K562 (cell line): ENCODE results near the gene MYH3. TPM values are rescaled to one million over a fixed set of nuclear protein-coding genes. Genes with fewer than 3 reads are reported as not detected.

ENCODE experiments used
- ATAC-seq: fragments of 200-7000 bp; cut with Tn5 transposase; 3 replicates; pipeline ENCODE4 v1.9.1; 2020; ENCODE audit warnings: moderate library complexity
- BruUV-seq: library from RNA; stranded (reverse); fragments of 400-500 nt; replicated peaks from 2 replicates; lab custom pipeline; 2021; lab: Mats Ljungman, UMichigan
- CTCF ChIA-PET: fragments of 300-600 bp; formaldehyde crosslinking; extraction: SDS; loops from one replicate; lab custom pipeline; 2021; ENCODE audit warnings: low intra/inter-chr PET ratio; lab: Yijun Ruan, JAX
- POLR2A ChIA-PET: fragments of 300-600, 350-650 bp; sonication (Branson Sonifier 250); formaldehyde crosslinking; extraction: SDS; loops from one replicate; lab custom pipeline; 2021; ENCODE audit warnings: antibody characterized with exemption, inconsistent platforms; lab: Yijun Ruan, JAX
- DNase-seq, 4 experiments: peaks; one replicate each; pipeline versions ENCODE4 v3.0.0 to v3.0.0-alpha.2; 2011 to 2018; ENCODE audit warnings: low spot score in 3 of 4, mixed read lengths in 3 of 4; ENCODE audit errors: extremely low read depth in 1 of 4
- FAIRE-seq: peaks from 2 replicates; lab custom pipeline; 2011; peaks lifted over from hg19 to GRCh38; lab: Jason Lieb, UNC
- H2AFZ ChIP-seq: 2 replicates; pipeline ENCODE4 v1.6.0; 2011; ENCODE audit warnings: low read depth, low read length, control low read depth, inconsistent platforms
- H3K27ac ChIP-seq: fragments of 200-600 bp; 3 replicates; pipeline ENCODE4 v1.8.0; 2011; ENCODE audit warnings: low read depth, mild to moderate bottlenecking, control low read depth, inconsistent platforms, low read length, moderate library complexity, mixed read lengths; ENCODE audit errors: extremely low read depth
- H3K27me3 ChIP-seq, 2 experiments: fragments of 300-600 bp in 1 of 2; 2 replicates in 1 of 2; 3 replicates in 1 of 2; pipeline versions ENCODE4 v1.6.0 to v1.8.0; 2011; ENCODE audit warnings: inconsistent platforms in 2 of 2, low read length in 2 of 2, mild to moderate bottlenecking in 1 of 2, mixed read lengths in 1 of 2, moderate library complexity in 1 of 2; ENCODE audit not compliant: control insufficient read depth in 2 of 2, insufficient read depth in 2 of 2
- H3K36me3 ChIP-seq: fragments of 300-600 bp; 3 replicates; pipeline ENCODE4 v1.8.0; 2011; ENCODE audit warnings: mild to moderate bottlenecking, low read length, inconsistent platforms; ENCODE audit not compliant: control insufficient read depth, insufficient read depth
- H3K4me1 ChIP-seq, 2 experiments: fragments of 200-600 bp in 1 of 2; replicated peaks in 1 of 2; 2 replicates in 1 of 2; 3 replicates in 1 of 2; pipeline versions ENCODE4 v1.5.1 to v1.8.0; 2011; ENCODE audit warnings: inconsistent platforms in 2 of 2, low read length in 2 of 2, mild to moderate bottlenecking in 1 of 2, mixed read lengths in 1 of 2, moderate library complexity in 1 of 2; ENCODE audit not compliant: control insufficient read depth in 2 of 2, insufficient read depth in 2 of 2
- H3K4me2 ChIP-seq: 2 replicates; pipeline ENCODE4 v1.6.1; 2011; ENCODE audit warnings: low read length, control low read depth, inconsistent platforms, mixed read lengths; ENCODE audit not compliant: insufficient read depth
- H3K4me3 ChIP-seq: fragments of 200-600 bp; sonication (generic), shearing (Covaris generic); 2 replicates; pipeline ENCODE4 v1.5.1; 2016; ENCODE audit warnings: control low read depth, inconsistent platforms
- H3K79me2 ChIP-seq: fragments of 200-600 bp; 3 replicates; pipeline ENCODE4 v1.8.0; 2011; ENCODE audit warnings: low read length, inconsistent platforms; ENCODE audit not compliant: control insufficient read depth, insufficient read depth
- H3K9ac ChIP-seq, 2 experiments: 2 replicates each; pipeline versions ENCODE4 v1.6.0 to v1.6.1; 2011; ENCODE audit warnings: low read depth in 2 of 2, low read length in 2 of 2, control low read depth in 1 of 2, inconsistent platforms in 1 of 2, mild to moderate bottlenecking in 1 of 2, mixed read lengths in 1 of 2; ENCODE audit not compliant: insufficient read depth in 1 of 2
- H3K9me1 ChIP-seq: one replicate; pipeline ENCODE4 v1.6.0; 2011; ENCODE audit warnings: inconsistent platforms, mild to moderate bottlenecking, low read length, moderate library complexity; ENCODE audit not compliant: control insufficient read depth, insufficient read depth
- H3K9me3 ChIP-seq: replicated peaks from 2 replicates; pipeline ENCODE4 v1.5.1; 2011; ENCODE audit warnings: low read depth, low read length, inconsistent platforms; ENCODE audit not compliant: control insufficient read depth, insufficient read depth
- H4K20me1 ChIP-seq: replicated peaks from 2 replicates; pipeline ENCODE4 v1.6.1; 2011; ENCODE audit warnings: low read length, inconsistent platforms, mixed read lengths; ENCODE audit not compliant: control insufficient read depth, insufficient read depth
- BRF1 ChIP-seq: IDR thresholded peaks from 3 replicates; pipeline ENCODE4 v1.6.1; 2011; ENCODE audit warnings: borderline replicate concordance, mild to moderate bottlenecking; ENCODE audit not compliant: insufficient read length; ENCODE audit errors: extremely low read depth
- CBX8 ChIP-seq: fragments of 200-600 bp; sonication (generic); IDR thresholded peaks from 2 replicates; pipeline ENCODE4 v1.6.1; 2012; ENCODE audit warnings: borderline replicate concordance, mixed run types, low read depth, mild to moderate bottlenecking, moderate library complexity, mixed read lengths, low read length, control low read depth, inconsistent platforms; ENCODE audit not compliant: poor library complexity, severe bottlenecking; ENCODE audit errors: extremely low read depth
- CCAR2 ChIP-seq: fragments of 200-400 bp; formaldehyde crosslinking; IDR thresholded peaks from 2 replicates; pipeline ENCODE4 v1.6.1; 2017; ENCODE audit warnings: mild to moderate bottlenecking, low read depth, low read length
- MCM3 ChIP-seq: fragments of 450-650 bp; IDR thresholded peaks from 2 replicates; pipeline ENCODE4 v1.6.1; 2016
- REST ChIP-seq, 2 experiments: fragments of 450-650 bp; formaldehyde crosslinking in 1 of 2; IDR thresholded peaks; 2 replicates each; pipeline versions ENCODE4 v1.4.0 to v1.6.1; 2014 to 2020; ENCODE audit warnings: mild to moderate bottlenecking in 2 of 2, borderline replicate concordance in 1 of 2, low read depth in 1 of 2
- SMAD4 ChIP-seq: fragments of 250-450 bp; sonication (Bioruptor Pico); conservative IDR thresholded peaks from 2 replicates; pipeline ENCODE4 v1.8.0; 2021; ENCODE audit warnings: inconsistent platforms, mild to moderate bottlenecking, moderate library complexity
- SMARCB1 ChIP-seq: IDR thresholded peaks from 2 replicates; pipeline ENCODE4 v1.6.1; 2011; ENCODE audit warnings: improper control_type of control experiment, low read depth; ENCODE audit not compliant: insufficient read length
- STAT5B ChIP-seq: fragments of 250-450 bp; sonication (Bioruptor Pico); IDR thresholded peaks from 2 replicates; pipeline ENCODE4 v1.8.0; 2021; ENCODE audit warnings: mild to moderate bottlenecking, inconsistent platforms
- ZBTB7A ChIP-seq: IDR thresholded peaks from 2 replicates; pipeline ENCODE4 v1.6.1; 2011; ENCODE audit warnings: low read depth, mild to moderate bottlenecking, low read length, moderate library complexity, borderline replicate concordance; ENCODE audit not compliant: control insufficient read depth
- ZNF707 ChIP-seq: fragments of 250-450 bp; sonication (Bioruptor Pico); conservative IDR thresholded peaks from 2 replicates; pipeline ENCODE4 v1.8.0; 2022; ENCODE audit warnings: inconsistent platforms, mild to moderate bottlenecking, moderate library complexity
- ZSCAN32 ChIP-seq: fragments of 450-650 bp; formaldehyde crosslinking; IDR thresholded peaks from 2 replicates; pipeline ENCODE4 v1.4.0; 2020; ENCODE audit warnings: mild to moderate bottlenecking, moderate library complexity
- WGBS: fragments of 100-300 bp; shearing (Covaris generic); methylation state at CpG from one replicate; pipeline ENCODE4 v1.1.6; 2016; ENCODE audit warnings: low coverage, mixed read lengths; ENCODE audit not compliant: insufficient coverage; ENCODE audit errors: missing lambda C conversion rate; 5-methylcytosine and 5-hydroxymethylcytosine counted together
- in situ Hi-C: fragments of 300-500 bp; cut with MboI; formaldehyde crosslinking; loops from 4 replicates; pipeline ENCODE4 v1.15.0; 2018; ENCODE audit warnings: inconsistent platforms, mixed read lengths
- intact Hi-C: fragments of 100-400 bp; cut with micrococcal nuclease; formaldehyde crosslinking; loops from 2 replicates; pipeline ENCODE4 v1.14.2; 2022
- polyA plus RNA-seq, 8 experiments: library from polyadenylated mRNA; depleted of rRNA in 4 of 8; stranded (reverse) in 5 of 8; unstranded in 3 of 8; fragments of >200 nt; fragmentation: Nextera tagmentation in 2 of 8; fragmentation: Illumina TruSeq in 1 of 8; extraction: Ambion mirVana in 2 of 8; extraction: Trizol in 1 of 8; gene quantifications; 2 replicates each; pipeline versions ENCODE4 v1.2.1 to v1.2.3, GENCODE V29; 2011 to 2014; ENCODE audit warnings: inconsistent platforms in 1 of 8, missing spikeins in 1 of 8
- total RNA-seq, 7 experiments: library from RNA; depleted of rRNA in 6 of 7; stranded (reverse); fragments of >200 nt in 6 of 7; fragmentation: Illumina TruSeq in 2 of 7; extraction: Trizol in 2 of 7; gene quantifications; 2 replicates each; pipeline versions ENCODE4 v1.2.1 to v1.2.3, GENCODE V29; 2011 to 2021; ENCODE audit warnings: low replicate concordance in 1 of 7

MYH3 gene
- total and polyA plus RNA-seq, 9 of the 15 experiments (the other 6 are each of a cell fraction or from before 2014, with no cell fraction given) = 0.24 to 0.75 (median 0.40) TPM; not detected in 1

DNA sequence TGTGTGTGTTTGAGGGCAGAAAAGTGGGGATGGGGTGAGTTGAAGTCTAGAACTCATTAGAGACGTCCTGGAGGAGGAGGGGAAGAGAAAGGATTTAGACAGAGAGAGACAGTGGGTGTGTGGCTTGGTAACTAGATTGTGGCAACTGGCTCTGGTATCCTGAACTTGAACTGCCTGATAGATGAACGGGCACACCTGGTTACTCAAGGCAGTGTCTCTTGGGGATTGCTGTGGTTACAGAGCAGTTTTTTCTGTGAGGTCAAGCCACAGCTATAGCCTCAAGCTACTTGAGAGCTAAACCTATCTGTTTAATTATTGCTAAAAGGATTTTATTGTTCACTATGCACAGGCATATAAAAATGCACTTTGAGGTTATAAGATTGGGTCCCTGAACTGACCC lies 77.8 kb downstream of the MYH3 start:
- POLR2A ChIA-PET = no interaction called here
- in situ Hi-C loops = no loop called here

More for the DNA sequence above, 77.8 kb downstream of the MYH3 start:
- H3K4me2 ChIP-seq = no peak overlapping the region
- WGBS = 0% methylated on average over 2 of the region's 2 CpGs
- no TSS peak for BruUV-seq
- H3K36me3 ChIP-seq = no peaks in the 10 kb centered on the region
- H3K79me2 ChIP-seq = no peaks in the 10 kb centered on the region
- H3K4me1 ChIP-seq = no peaks in the 10 kb centered on the region
- no peak overlapping the region for H2AFZ ChIP-seq
- CTCF ChIA-PET = no interaction called here
- no peaks in the 10 kb centered on the region for H3K27me3 ChIP-seq
- intact Hi-C loops = no loop called here
- ATAC-seq = no peak
- H3K9me1 ChIP-seq = no peaks in the 10 kb centered on the region
- no peak overlapping the region for H3K27ac ChIP-seq
- FAIRE-seq = no peak
- no peaks in the 10 kb centered on the region for H4K20me1 ChIP-seq
- H3K9ac ChIP-seq = no peak overlapping the region
- no peaks in the 10 kb centered on the region for H3K9me3 ChIP-seq
- TF ChIP-seq ZBTB7A (no peak), SMAD4 (CRISPR knock-in tag) (no peak), CCAR2 (no peak), ZNF707 (CRISPR knock-in tag) (no peak), CBX8 (no peak), STAT5B (CRISPR knock-in tag) (no peak), ZSCAN32 (no peak), REST (IDR thresholded peaks at IDR 0.05; ENCODE audit: borderline replicate concordance) (no peak), REST (CRISPR knock-in tag; IDR thresholded peaks at IDR 0.05; ENCODE audit: low read depth) (no peak), SMARCB1 (no peak), BRF1 (no peak), MCM3 (no peak)
- no peak for DNase-seq
- H3K4me3 ChIP-seq = no peak overlapping the region
